ENCODE measurements around the gene AHR. TPM values are rescaled to one million over a fixed set of nuclear protein-coding genes. Genes with fewer than 3 reads are reported as not detected.
A peak's percentile ranks its signal among the peaks of the same experiment; 100 is the strongest.

AHR gene
- total RNA-seq, 1 experiment from 2014 or later = 64.1 TPM

DNA sequence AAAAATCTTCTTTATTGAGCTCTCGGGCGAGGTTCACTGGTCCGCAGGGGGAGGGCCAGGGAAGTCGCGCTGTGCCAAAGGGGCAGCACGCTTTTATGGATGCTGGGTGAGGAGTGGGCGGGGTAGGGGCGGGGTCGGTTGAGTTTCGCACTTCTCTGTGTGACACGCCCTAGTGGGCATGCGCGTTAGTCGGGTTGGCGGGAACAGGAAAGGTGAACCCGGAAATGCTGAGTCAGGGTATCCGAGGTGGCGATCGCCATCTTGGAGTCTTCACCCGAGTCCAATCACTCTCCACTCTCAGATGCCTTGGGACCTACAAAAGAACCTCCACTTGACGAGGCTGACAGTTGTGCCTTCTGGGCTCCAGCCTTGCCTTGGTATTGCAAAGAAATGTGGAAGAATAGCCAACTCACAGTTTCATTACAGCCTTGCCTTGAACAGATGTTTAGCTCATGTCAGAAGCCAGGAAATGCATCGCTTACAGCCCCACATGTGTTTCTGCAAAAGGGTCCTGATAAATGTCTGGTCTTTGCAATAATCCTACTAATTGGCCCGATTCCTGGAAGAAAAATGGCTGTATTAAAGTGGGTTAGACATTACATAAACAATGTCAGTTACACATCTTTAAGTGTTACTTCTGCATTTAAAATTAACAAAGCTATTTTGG, 64.1 kb downstream of the AHR start:
- H3K4me3 ChIP-seq = no peak overlapping the region
- H3K9me3 ChIP-seq (replicated peaks) = no peaks in the 10 kb centered on the region
- no peaks in the 10 kb centered on the region for H3K27me3 ChIP-seq (replicated peaks)
- DNase-seq (ENCODE audit: low read depth in 1 of 2, low spot score in 2 of 2) = no peak
- H3K36me3 ChIP-seq = peaks cover 4% of the 10 kb centered on the region; the same call in 1 of the 2 replicates
- no peaks in the 10 kb centered on the region for H3K4me1 ChIP-seq (replicated peaks)
- no peak overlapping the region for H3K27ac ChIP-seq

DNA sequence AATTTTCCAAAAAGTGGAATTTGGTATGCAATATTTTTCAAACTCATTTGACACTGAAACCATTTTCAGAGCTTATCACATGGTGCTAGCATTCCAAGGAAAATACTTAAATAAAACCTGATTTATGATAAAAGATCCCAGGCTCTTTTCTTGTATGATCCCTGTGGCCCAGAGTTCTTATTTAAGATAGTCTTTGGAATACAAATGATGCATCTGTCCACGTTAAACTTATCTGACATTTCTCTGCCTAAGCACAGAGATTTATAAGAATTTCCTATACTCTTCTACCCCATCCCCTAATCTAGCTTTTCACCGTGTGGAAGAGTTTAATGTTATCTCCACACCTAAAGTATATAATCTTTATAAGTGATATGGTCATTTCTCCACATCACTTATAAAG, 66.2 kb downstream of the AHR start:
- Histone ChIP-seq H3K4me3 (no peak overlapping the region), H3K9me3 (replicated peaks) (no peaks in the 10 kb centered on the region), H3K36me3 (no peaks in the 10 kb centered on the region), H3K4me1 (replicated peaks) (peaks cover 1% of the 10 kb centered on the region; the same call in 1 of the 2 replicates), H3K27me3 (replicated peaks) (no peaks in the 10 kb centered on the region), H3K27ac (no peak overlapping the region)
- no peak for DNase-seq (ENCODE audit: low read depth in 1 of 2, low spot score in 2 of 2)

DNA sequence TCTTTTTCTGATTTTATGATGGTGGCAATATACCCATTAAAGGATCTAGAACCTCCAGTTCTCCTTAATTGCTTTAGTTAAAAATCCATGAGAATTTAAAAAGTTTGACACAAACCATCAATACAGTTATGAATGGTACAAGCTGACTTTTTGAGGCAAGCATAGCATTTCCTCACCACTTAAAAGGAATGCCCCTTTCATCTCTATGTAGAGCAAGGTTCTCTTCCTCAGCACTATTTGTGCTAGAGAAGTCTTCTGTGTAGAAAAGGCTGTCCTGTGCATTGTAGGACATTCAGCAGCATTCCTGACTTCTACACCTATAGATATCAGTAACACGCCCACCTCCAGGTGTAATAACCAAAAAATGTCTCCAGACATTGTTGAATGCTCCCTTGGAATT, 67.3 kb downstream of the AHR start:
- Histone ChIP-seq H3K4me3 (no peak overlapping the region), H3K27me3 (replicated peaks) (no peaks in the 10 kb centered on the region), H3K9me3 (replicated peaks) (no peaks in the 10 kb centered on the region), H3K27ac (no peak overlapping the region), H3K4me1 (replicated peaks) (peaks cover 12% of the 10 kb centered on the region), H3K36me3 (no peaks in the 10 kb centered on the region)
- DNase-seq (ENCODE audit: low read depth in 1 of 2, low spot score in 2 of 2) = no peak

DNA sequence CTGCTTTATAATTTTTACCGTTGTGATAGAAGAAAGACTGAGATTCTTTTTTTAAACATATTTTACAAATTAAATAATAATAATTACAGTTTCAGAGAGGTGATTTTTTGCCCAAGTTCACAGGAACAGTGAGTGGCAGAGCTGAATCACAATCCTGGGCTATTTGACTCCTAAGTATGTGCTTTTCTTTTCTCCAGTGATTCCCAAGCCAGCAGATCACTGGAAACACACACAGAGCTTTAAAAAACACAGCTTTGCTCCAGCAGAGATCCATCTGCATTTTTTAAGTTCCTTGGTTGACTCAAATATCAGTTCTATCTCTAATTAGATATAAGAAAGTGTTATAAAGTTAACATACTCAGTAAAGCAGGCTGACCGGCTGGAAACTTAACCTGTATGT, 69.0 kb downstream of the AHR start:
- H3K4me1 ChIP-seq (replicated peaks) = peaks cover 27% of the 10 kb centered on the region
- no peak overlapping the region for H3K4me3 ChIP-seq
- H3K27me3 ChIP-seq (replicated peaks) = no peaks in the 10 kb centered on the region
- H3K36me3 ChIP-seq = no peaks in the 10 kb centered on the region
- DNase-seq (ENCODE audit: low read depth in 1 of 2, low spot score in 2 of 2) = no peak
- no peaks in the 10 kb centered on the region for H3K9me3 ChIP-seq (replicated peaks)
- H3K27ac ChIP-seq = no peak overlapping the region

DNA sequence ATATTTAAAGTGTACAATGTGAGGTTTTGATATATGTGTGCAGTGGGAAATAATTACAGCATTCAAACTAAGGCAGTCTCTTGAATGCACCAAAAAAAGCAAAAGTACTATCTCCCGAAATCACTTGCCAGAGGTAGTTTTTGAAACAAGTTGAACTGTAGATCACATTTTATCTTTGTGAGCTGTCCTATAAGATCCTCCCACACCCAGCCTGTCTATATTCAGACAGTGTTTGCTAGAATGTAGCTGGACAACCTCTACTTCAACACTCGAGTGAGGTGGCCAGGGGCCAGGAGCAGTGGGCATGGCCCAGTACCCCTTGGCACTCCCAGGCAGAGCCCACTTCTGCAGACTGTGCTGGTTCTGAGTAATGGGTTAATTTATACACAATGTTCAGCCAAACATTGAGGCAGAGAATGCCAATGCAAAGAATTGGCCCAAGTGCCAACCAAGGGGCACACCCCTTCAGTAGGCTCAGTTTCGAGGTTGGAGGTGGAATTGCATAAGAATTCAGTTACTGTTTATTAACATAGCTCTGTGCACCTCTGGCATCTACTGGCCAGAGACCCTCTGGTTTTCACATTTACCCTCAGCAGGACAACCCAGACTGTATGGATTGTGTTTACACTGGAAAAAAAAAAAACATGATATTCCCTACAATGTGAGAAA, 70.5 kb downstream of the AHR start:
- Histone ChIP-seq H3K27me3 (replicated peaks) (no peaks in the 10 kb centered on the region), H3K9me3 (replicated peaks) (no peaks in the 10 kb centered on the region), H3K36me3 (no peaks in the 10 kb centered on the region), H3K4me1 (replicated peaks) (peaks cover 31% of the 10 kb centered on the region), H3K27ac (no peak overlapping the region), H3K4me3 (no peak overlapping the region)
- no peak for DNase-seq (ENCODE audit: low read depth in 1 of 2, low spot score in 2 of 2)

DNA sequence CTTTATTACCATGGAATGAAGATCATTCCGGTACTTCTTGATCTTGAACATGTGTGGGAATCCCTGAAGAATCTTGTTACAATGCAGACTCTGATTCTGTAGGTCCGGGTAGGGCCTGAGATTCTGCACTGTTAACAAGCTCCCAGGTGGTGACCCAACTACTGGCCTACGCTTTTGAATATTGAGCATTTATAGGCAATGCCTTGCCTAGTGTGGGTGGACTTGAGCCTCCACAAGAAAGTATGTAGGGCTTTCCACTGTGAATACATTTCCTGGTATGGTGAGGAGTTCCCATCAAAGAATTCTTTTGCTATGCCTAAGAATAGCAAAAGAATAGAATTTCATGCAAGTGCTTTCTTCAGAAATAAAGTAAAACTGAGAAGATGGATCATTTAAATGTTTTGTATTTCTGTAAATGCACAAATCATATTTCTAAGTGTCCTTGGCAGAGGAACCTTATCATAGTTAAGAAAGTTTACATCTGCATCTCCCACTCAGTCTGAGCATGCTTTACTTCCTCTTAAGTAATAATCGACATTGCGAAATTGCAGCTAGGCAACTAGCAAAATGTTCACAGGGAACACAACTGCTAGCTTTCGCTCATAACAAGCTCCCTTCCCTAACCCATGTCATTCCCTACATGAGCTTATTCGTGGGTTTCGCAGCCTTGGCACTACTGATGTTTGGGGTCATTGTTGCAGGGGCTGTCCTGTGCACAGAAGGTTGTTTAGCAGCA, 71.4 kb downstream of the AHR start:
- H3K36me3 ChIP-seq = no peaks in the 10 kb centered on the region
- H3K27ac ChIP-seq = peak overlapping the region; percentile 99
- H3K27me3 ChIP-seq (replicated peaks) = no peaks in the 10 kb centered on the region
- no peak overlapping the region for H3K4me3 ChIP-seq
- H3K9me3 ChIP-seq (replicated peaks) = no peaks in the 10 kb centered on the region
- DNase-seq (ENCODE audit: low read depth in 1 of 2, low spot score in 2 of 2) = no peak
- H3K4me1 ChIP-seq (replicated peaks) = peaks cover 31% of the 10 kb centered on the region

DNA sequence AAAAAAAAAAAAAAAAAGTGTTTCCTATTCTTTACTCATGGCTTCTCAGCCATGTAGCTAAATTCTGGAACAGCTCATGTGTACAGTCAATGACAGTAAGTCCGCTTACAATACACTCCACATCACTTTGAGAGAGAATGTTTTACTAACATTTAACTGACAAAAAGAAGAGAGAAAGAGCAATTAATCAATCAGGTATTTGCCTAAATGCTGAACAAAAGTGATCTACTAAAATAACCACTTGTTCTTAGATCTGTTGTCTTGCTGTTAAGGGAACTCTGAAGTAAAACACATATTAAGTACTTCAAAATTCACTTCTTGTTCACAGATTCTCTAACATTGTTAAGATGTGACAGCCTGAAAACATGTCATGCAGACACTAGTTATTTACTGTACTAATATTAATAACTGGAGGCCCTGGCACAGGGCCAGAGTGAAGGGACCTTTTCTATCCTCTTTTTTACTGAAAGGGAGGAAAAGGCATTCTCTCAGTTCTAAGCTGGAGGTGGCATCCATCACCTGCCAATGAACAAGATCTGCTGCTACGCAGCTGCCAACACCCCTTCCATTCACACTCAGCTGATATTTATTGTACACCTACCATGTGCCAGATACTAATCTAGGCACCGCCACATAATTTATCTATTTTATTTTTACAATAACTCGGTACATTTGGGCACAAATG, 72.6 kb downstream of the AHR start:
- H3K27me3 ChIP-seq (replicated peaks) = no peaks in the 10 kb centered on the region
- H3K4me3 ChIP-seq = no peak overlapping the region
- peak overlapping the region; percentile 99 for H3K27ac ChIP-seq
- H3K4me1 ChIP-seq (replicated peaks) = peaks cover 31% of the 10 kb centered on the region
- no peaks in the 10 kb centered on the region for H3K9me3 ChIP-seq (replicated peaks)
- peak in 1 of 2 experiments; percentile 61 for DNase-seq (ENCODE audit: low read depth in 1 of 2, low spot score in 2 of 2)
- H3K36me3 ChIP-seq = no peaks in the 10 kb centered on the region

DNA sequence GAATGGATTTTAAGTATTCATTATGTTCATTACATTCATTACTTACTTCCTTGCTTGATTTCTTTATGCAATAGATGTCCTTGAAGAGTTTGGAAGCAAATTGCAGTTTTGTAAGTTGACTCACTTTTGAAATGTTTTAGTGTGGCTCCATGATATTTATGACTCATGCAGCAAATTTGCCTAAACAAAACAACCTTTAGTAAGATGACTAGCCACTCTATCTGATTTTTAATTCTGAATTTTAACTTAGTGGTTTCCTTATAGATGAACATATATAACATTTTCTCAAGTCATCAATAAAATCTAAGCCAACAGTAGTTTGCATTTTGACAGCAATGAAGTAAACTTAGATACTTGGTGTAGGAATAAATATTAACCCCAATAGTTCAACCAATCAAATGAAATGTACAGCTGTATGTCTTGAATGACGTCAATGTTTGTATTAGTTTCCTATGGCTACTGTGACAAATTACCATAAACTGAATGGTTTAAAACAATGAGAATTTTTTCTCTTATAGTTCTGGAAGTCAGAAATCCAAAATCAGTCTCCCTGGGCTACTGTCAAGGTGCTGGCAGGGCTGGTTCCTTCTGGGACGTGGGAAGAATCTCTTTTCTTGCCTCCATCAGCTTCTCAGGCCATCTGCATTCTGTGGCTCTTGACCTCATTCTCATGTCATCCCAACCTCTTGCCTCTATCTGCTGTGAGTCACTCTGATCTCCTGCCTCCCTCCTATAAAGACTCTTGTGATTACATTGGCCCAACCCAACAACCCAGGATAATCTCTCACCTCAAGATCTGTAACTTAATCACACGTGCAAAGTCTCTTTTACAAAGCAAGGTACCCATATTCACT, 73.4 kb downstream of the AHR start:
- H3K27ac ChIP-seq = peak overlapping the region; percentile 99

DNA sequence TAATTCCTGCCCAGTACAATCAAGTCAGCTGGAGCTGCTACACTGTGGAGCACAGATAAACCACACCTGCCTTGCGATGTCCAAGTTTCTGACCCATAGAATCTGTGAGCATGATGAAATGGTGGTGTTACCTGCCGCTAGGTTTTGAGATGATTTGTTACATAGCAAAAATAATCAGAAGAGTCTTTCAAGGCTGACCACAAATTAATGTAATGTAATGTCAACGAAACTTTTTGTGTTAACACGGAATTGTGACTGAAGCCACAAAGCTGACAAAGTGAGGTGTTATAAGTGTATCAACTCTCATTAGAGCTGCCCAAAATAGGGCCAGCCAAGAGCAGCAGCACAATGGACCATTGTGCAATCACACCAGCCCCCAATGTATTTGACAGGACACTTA, 75.7 kb downstream of the AHR start:
- H3K9me3 ChIP-seq (replicated peaks) = no peaks in the 10 kb centered on the region
- H3K36me3 ChIP-seq = no peaks in the 10 kb centered on the region
- no peaks in the 10 kb centered on the region for H3K27me3 ChIP-seq (replicated peaks)
- H3K4me3 ChIP-seq = no peak overlapping the region
- peaks cover 31% of the 10 kb centered on the region for H3K4me1 ChIP-seq (replicated peaks)
- no peak for DNase-seq (ENCODE audit: low read depth in 1 of 2, low spot score in 2 of 2)
- H3K27ac ChIP-seq = no peak overlapping the region

More for the DNA sequence above, 73.4 kb downstream of the AHR start:
- Histone ChIP-seq H3K27me3 (replicated peaks) (no peaks in the 10 kb centered on the region), H3K9me3 (replicated peaks) (no peaks in the 10 kb centered on the region), H3K36me3 (no peaks in the 10 kb centered on the region), H3K4me1 (replicated peaks) (peaks cover 31% of the 10 kb centered on the region), H3K4me3 (no peak overlapping the region)
- peak; percentile 83 to 96 for DNase-seq (ENCODE audit: low read depth in 1 of 2, low spot score in 2 of 2)

DNA sequence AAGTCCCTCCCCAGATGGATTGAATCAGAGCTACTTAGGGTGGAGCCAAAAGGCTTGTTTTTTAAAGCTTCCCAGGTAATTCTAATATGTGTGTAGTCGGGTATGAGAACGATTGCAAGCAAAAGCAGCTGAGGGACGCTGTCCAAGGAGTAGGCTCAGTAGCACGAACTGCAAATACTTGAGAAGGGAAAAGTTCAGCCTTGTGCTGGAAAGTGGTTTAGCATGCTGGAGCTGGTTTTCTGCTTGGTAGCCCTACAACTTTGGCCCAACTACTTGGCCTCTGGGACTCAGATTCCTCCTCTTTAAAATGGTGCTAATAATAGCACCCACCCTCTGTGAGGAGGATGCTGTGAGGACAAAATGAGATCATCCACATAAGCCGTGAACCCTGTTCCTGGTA, 76.2 kb downstream of the AHR start:
- DNase-seq (ENCODE audit: low read depth in 1 of 2, low spot score in 2 of 2) = no peak
- Histone ChIP-seq H3K27me3 (replicated peaks) (no peaks in the 10 kb centered on the region), H3K27ac (no peak overlapping the region), H3K36me3 (no peaks in the 10 kb centered on the region), H3K9me3 (replicated peaks) (no peaks in the 10 kb centered on the region), H3K4me1 (replicated peaks) (peaks cover 30% of the 10 kb centered on the region), H3K4me3 (no peak overlapping the region)

DNA sequence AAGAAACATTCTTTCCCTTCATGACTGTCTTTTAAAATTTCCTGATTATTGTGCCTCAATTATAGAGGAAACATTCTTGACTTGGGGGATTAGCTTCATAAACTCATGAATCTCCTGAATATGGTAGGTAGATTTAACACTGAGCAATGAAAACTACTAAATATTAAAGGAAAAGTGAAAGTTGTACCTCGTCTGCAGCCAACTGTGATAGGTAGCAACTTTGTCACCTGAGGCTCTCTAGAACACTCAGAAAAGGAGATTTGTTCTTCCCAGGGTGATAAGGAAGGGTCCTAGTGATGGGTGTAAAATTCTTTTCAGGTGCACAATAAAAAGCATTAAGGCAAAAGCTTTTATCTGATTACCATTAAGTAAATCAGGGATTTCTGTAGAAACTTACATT, 78.1 kb downstream of the AHR start:
- peaks cover 11% of the 10 kb centered on the region for H3K4me1 ChIP-seq (replicated peaks)
- H3K9me3 ChIP-seq (replicated peaks) = no peaks in the 10 kb centered on the region
- no peaks in the 10 kb centered on the region for H3K36me3 ChIP-seq
- H3K27me3 ChIP-seq (replicated peaks) = no peaks in the 10 kb centered on the region
- DNase-seq (ENCODE audit: low read depth in 1 of 2, low spot score in 2 of 2) = no peak
- no peak overlapping the region for H3K4me3 ChIP-seq
- H3K27ac ChIP-seq = no peak overlapping the region

DNA sequence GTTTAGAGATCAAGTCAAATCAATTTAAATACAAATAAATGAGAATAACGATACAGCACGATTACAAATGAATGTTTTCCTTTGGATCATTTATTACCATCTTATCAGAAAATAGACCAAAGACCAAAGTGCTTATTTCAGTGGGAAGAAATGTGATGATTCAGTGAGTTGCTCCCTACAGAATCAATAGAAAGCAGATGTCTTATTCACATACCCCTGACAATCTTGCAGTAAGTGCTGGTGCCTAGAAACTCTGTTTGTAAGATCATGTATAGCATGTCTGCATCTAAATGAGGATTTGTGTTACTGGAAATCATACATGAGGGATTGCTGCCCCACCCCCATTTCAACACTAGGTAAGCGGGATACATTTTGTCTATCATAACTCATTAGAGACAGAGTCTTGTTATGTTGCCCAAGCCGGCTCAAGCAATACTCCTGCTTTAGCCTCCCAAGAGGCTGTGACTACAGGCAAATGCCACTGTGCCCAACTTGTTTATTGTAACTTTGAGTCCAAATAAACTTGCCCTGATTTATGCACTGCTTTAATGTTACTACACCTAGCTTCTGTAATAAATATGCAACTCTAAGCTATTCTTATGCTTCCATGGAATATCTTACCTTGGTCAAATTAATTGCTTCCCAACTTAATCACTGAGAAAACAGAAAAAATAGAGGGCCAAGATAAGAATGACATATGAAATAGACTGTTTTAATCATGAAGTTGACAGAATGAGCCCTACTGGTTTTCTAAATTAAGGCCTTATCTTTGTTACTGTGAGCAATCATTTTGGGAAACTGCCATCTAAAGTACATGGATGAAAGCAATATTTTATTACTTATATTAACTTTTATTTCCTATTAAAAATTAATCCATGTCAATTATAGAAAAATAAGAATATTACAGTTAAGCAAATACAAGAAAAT, 82.5 kb downstream of the AHR start:
- H3K27me3 ChIP-seq (replicated peaks) = no peaks in the 10 kb centered on the region
- H3K27ac ChIP-seq = no peak overlapping the region
- H3K4me1 ChIP-seq (replicated peaks) = no peaks in the 10 kb centered on the region
- no peaks in the 10 kb centered on the region for H3K36me3 ChIP-seq
- H3K9me3 ChIP-seq (replicated peaks) = no peaks in the 10 kb centered on the region
- no peak overlapping the region for H3K4me3 ChIP-seq
- DNase-seq (ENCODE audit: low read depth in 1 of 2, low spot score in 2 of 2) = no peak
